HFFc6 (cell line): ENCODE data around the gene TJP3. TPM values are rescaled to one million over a fixed set of nuclear protein-coding genes. Genes with fewer than 3 reads are reported as not detected.

Experiments used
- DNase-seq: peaks from one replicate; pipeline ENCODE4 v3.0.0-alpha.2; 2018
- H3K27ac Mint-ChIP-seq: 2 replicates; pipeline ENCODE4 v1.8.0; 2020; ENCODE audit warnings: mild to moderate bottlenecking, mixed read lengths
- H3K27me3 Mint-ChIP-seq: 2 replicates; pipeline ENCODE4 v1.8.0; 2021; ENCODE audit warnings: mild to moderate bottlenecking, moderate library complexity, mixed read lengths; ENCODE audit not compliant: insufficient read depth
- H3K36me3 Mint-ChIP-seq: 2 replicates; pipeline ENCODE4 v1.8.0; 2021; ENCODE audit warnings: low read depth, mixed read lengths
- H3K4me1 Mint-ChIP-seq: 2 replicates; pipeline ENCODE4 v1.8.0; 2020; ENCODE audit warnings: low read depth, mixed read lengths
- H3K4me3 Mint-ChIP-seq: 2 replicates; pipeline ENCODE4 v1.8.0; 2020; ENCODE audit warnings: mild to moderate bottlenecking, moderate library complexity, mixed read lengths
- H3K9me3 Mint-ChIP-seq: 2 replicates; pipeline ENCODE4 v1.8.0; 2020; ENCODE audit warnings: mild to moderate bottlenecking, mixed read lengths
- total RNA-seq, 6 experiments: library from RNA; stranded (reverse); fragmentation: NEBNext Ultra II Directional; extraction: Animal tissue kit (Norgen Biotek cat#: 25700); gene quantifications; 2 replicates in 1 of 6; 3 replicates in 5 of 6; pipeline ENCODE4 v1.2.3, GENCODE V29; 2021
- TF ChIP-seq, protein P1 (sequence below): fragments of 200-600 bp; sonication (generic); IDR thresholded peaks from 2 replicates; pipeline ENCODE4 v1.5.0; 2021; ENCODE audit warnings: antibody characterized with exemption, mild to moderate bottlenecking

The TJP3 gene
- total RNA-seq, 6 experiments from 2014 or later = not detected

DNA sequence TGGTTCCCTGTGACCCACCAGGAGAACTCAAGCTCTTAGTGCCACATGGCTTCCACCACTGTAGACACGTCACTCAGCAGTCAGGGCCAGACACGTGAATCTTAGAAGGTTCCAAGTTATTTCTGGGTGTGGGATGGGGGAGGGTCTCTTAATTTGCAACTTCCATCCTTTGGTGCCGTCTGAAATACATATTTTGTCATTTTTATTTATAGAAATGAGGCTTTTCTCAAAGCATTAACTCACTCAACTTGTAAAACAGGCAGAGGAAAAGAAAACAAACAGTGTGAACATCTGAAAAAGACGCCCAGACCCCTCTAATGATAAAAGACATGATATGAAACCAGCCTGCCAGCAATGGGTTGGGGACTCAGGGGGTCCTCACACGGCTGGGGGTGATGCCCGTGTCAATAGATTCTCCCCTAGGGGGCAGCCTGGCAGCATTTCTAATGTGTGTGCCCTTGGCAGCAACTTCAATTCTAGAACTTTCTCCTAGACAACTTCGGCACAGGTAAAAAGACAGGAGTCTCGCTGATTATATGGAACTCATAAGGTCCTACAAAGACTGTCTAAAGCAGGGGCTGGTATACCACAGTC is 23.3 kb upstream of the TJP3 start:
- Mint-ChIP-seq H3K27ac (no peak overlapping the region), H3K4me3 (no peak overlapping the region), H3K4me1 (peaks cover 15% of the 10 kb centered on the region), H3K27me3 (no peaks in the 10 kb centered on the region; the same call in 1 of the 2 replicates), H3K9me3 (peaks cover 11% of the 10 kb centered on the region), H3K36me3 (peaks cover 23% of the 10 kb centered on the region)
- DNase-seq = no peak
- TF ChIP-seq, protein P1, sequence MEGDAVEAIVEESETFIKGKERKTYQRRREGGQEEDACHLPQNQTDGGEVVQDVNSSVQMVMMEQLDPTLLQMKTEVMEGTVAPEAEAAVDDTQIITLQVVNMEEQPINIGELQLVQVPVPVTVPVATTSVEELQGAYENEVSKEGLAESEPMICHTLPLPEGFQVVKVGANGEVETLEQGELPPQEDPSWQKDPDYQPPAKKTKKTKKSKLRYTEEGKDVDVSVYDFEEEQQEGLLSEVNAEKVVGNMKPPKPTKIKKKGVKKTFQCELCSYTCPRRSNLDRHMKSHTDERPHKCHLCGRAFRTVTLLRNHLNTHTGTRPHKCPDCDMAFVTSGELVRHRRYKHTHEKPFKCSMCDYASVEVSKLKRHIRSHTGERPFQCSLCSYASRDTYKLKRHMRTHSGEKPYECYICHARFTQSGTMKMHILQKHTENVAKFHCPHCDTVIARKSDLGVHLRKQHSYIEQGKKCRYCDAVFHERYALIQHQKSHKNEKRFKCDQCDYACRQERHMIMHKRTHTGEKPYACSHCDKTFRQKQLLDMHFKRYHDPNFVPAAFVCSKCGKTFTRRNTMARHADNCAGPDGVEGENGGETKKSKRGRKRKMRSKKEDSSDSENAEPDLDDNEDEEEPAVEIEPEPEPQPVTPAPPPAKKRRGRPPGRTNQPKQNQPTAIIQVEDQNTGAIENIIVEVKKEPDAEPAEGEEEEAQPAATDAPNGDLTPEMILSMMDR = 0 out of 2 replicates have a peak, but pooled peaks have one; percentile 21

DNA sequence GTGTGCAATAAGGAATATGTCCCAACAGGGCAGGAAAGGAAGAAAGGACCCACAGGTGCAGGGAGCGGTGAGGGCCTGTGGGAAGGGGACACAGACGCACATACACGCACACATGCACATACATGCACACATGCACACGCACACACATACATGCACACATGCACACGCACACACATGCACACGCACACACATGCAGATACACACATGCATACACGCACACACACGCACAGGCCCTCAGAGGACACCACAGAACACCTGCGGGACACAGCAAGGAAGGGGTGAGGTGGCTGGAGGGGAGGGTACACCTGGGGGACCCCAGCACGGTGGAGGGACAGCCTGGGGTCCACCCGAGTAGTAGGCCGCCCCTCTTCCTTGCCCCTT is 20.8 kb upstream of the TJP3 start:
- TF ChIP-seq, protein P1 = no peak
- Mint-ChIP-seq H3K27ac (no peak overlapping the region), H3K9me3 (peaks cover 11% of the 10 kb centered on the region), H3K27me3 (no peaks in the 10 kb centered on the region), H3K4me3 (no peak overlapping the region), H3K4me1 (peaks cover 15% of the 10 kb centered on the region), H3K36me3 (peaks cover 32% of the 10 kb centered on the region)
- DNase-seq = no peak

DNA sequence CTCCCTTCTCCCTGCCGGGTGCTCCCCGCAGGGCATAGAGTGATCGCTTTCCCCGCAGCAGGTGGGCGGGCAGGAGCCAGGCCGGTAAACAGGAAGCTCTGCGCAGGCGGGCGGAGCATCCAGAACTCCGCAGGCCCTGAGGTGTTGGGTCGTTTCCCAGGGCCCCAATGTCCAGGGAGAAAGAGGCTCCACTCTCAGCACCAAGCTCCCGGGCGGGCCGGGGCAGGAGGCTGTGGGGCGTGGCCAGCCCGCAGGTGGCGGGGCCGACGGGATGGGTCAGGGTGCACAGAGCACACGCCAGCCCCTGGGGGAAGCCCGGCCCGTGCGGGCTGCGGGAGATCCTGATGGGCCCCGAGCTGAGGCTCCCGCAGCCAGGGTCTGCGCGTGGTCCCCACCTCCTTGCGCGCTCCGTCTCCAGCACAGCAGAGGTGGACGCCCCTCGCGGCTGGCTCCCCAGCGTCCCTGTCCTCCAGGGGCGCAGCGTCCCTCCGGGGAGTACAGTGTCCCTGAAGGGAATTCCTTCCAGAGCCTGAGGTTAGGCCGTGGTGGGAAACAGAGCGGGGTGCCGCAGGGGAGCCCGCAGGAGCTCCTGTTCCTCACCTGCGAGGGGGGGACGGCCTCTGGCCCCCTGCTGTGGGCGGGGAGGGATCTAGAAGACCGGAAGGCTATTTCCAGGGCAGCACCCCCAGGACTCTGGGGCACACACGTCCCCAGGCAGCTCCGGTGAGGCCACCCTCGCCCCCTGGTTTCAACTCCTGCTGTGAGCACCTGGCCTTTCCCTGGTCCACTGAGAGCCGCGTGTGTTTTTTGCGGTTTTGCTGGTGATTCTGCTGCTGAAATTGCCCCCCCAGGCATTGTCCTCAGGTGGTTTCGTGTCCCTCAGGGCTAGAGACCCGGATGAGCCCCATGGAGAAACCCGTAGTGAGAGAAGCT is 20.1 kb upstream of the TJP3 start:
- no peak for DNase-seq
- no peak overlapping the region for H3K27ac Mint-ChIP-seq
- H3K4me1 Mint-ChIP-seq = peaks cover 12% of the 10 kb centered on the region
- H3K27me3 Mint-ChIP-seq = no peaks in the 10 kb centered on the region
- peaks cover 11% of the 10 kb centered on the region for H3K9me3 Mint-ChIP-seq
- no peak overlapping the region for H3K4me3 Mint-ChIP-seq
- TF ChIP-seq, protein P1 = no peak
- peaks cover 32% of the 10 kb centered on the region for H3K36me3 Mint-ChIP-seq

DNA sequence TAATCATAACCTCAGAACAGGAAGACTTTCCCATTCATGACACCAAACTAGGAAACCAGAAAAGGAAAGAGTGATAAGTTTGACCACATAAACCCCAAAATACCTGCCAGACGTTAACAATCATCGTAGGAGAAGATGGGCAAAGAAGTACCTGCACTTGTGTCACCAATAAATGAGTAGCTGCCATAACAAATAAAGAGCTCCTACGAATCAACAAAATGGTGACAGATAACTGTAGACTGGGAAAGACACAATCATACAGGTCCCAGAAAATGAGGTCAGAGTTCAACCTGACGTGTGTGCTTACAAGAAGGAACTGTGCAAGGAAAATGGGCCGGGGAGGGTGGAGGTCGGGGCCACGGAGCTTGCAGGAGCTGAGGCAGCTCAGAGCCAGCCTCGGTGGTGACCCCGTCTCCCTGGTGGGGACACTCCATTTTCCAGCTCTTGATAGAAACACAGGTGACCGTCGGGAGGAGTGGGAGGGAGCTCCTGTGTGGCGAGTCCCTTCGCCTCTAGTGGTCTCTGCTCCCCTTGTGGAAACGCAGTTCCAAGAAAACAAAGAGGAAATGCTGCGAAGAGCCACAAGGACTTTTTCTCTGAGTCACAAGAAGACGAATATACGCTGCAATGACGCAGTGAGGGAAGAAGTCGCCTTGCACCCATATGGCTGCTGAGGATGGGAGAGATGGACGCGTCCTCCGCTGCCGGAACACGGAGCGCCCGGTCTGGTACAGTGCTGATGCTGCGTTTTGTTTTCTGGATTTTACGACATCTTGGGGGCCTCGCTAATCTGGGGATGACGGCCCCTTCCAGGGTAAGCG is 17.4 kb upstream of the TJP3 start:
- DNase-seq = no peak
- no peaks in the 10 kb centered on the region; the same call in 1 of the 2 replicates for H3K4me1 Mint-ChIP-seq
- H3K36me3 Mint-ChIP-seq = peaks cover 17% of the 10 kb centered on the region
- TF ChIP-seq, protein P1 = no peak
- no peak overlapping the region for H3K4me3 Mint-ChIP-seq
- H3K27me3 Mint-ChIP-seq = no peaks in the 10 kb centered on the region
- H3K27ac Mint-ChIP-seq = no peak overlapping the region
- H3K9me3 Mint-ChIP-seq = no peaks in the 10 kb centered on the region

DNA sequence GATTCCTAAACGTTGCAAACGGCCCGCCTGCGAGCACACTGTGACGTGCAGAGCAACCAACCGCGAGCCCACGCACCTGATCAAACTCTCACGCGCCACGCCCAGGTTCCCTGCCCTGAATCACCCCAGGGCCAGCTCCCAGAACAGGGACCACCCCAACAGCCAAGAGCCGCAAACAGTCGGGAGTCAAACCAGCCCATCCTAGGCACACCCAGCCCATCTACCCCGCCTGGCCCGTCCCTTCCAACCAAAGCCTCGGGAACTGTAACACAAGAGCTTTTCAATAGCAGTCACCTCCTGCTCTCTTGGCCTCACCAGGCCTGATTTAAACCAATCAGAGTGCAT is 16.8 kb upstream of the TJP3 start:
- Mint-ChIP-seq H3K36me3 (peaks cover 17% of the 10 kb centered on the region), H3K27ac (no peak overlapping the region)

More for the DNA sequence above, 16.8 kb upstream of the TJP3 start:
- Mint-ChIP-seq H3K9me3 (no peaks in the 10 kb centered on the region), H3K27me3 (no peaks in the 10 kb centered on the region), H3K4me3 (no peak overlapping the region), H3K4me1 (no peaks in the 10 kb centered on the region; the same call in 1 of the 2 replicates)
- DNase-seq = no peak
- TF ChIP-seq, protein P1 = no peak
